ENCODE results near the gene RPS6KA3. TPM values are rescaled to one million over a fixed set of nuclear protein-coding genes. Genes with fewer than 3 reads are reported as not detected.
"Not testable (repeated sequence)": the region's sequence is repeated elsewhere in the genome, so short reads cannot be mapped to it uniquely, and the experiment has no call there.

RPS6KA3 gene
- polyA plus RNA-seq, 1 of the 3 experiments (the other 2 are of a cell fraction): 14.3 TPM

DNA sequence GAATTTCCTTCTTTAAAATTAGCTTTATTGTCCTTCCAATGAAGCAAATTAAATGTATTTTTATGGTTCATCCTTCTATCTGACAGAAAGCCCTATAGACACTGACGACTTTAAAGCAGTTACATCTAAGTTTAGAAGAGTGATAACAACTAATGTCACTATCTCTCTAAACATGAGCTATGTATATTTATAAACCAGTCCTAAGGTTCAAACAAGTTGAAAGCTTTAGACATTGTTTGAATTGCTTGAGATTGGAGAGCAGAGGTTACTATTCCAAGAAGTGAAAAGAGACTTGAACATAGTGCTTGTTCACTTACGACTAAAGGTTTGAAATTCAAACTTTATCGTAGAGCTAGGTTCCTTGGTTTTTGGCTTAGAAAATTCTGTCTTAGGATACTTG lies 94.8 kb downstream of the RPS6KA3 start:
- no peak overlapping the region for H3K9ac ChIP-seq
- no peaks in the 10 kb centered on the region for H3K27me3 ChIP-seq (ENCODE audit: insufficient read depth)
- H3F3A ChIP-seq (replicated peaks; ENCODE audit: insufficient read depth): no peaks in the 10 kb centered on the region
- peaks cover 33 to 34% of the 10 kb centered on the region in 2 experiments for H3K36me3 ChIP-seq (replicated peaks in 1 of 2; ENCODE audit: control insufficient read depth in 1 of 2, insufficient read depth in 2 of 2, low read length in 1 of 2)
- no peak overlapping the region for H2AFZ ChIP-seq (ENCODE audit: low read depth)
- H3K4me3 ChIP-seq (ENCODE audit: low read depth in 2 of 2, low read length in 1 of 2): no peak overlapping the region
- no peaks in the 10 kb centered on the region for H3K9me2 ChIP-seq
- H4K20me1 ChIP-seq (ENCODE audit: insufficient read depth): no peaks in the 10 kb centered on the region
- WGBS (ENCODE audit: low lambda C conversion rate): 51% methylated on average over 3 of the region's 3 CpGs
- no peak overlapping the region for H3K4me2 ChIP-seq
- no peak for TF ChIP-seq FOXJ3 (CRISPR knock-in tag; IDR thresholded peaks at IDR 0.05)
- TF ChIP-seq, protein P1, sequence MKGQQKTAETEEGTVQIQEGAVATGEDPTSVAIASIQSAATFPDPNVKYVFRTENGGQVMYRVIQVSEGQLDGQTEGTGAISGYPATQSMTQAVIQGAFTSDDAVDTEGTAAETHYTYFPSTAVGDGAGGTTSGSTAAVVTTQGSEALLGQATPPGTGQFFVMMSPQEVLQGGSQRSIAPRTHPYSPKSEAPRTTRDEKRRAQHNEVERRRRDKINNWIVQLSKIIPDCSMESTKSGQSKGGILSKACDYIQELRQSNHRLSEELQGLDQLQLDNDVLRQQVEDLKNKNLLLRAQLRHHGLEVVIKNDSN (IDR thresholded peaks at IDR 0.05; ENCODE audit: borderline replicate concordance, low read depth): no peak
- no peak for TF ChIP-seq TAF1 (IDR thresholded peaks at IDR 0.05; ENCODE audit: borderline replicate concordance, low read depth, low read length)
- no peak for TF ChIP-seq SIN3A (IDR thresholded peaks at IDR 0.05; ENCODE audit: borderline replicate concordance, low read depth, low read length)
- no peak for TF ChIP-seq ELF1 (IDR thresholded peaks at IDR 0.05)
- no peak for TF ChIP-seq RAD21 (IDR thresholded peaks at IDR 0.05; ENCODE audit: low read length)
- TF ChIP-seq, protein P2, sequence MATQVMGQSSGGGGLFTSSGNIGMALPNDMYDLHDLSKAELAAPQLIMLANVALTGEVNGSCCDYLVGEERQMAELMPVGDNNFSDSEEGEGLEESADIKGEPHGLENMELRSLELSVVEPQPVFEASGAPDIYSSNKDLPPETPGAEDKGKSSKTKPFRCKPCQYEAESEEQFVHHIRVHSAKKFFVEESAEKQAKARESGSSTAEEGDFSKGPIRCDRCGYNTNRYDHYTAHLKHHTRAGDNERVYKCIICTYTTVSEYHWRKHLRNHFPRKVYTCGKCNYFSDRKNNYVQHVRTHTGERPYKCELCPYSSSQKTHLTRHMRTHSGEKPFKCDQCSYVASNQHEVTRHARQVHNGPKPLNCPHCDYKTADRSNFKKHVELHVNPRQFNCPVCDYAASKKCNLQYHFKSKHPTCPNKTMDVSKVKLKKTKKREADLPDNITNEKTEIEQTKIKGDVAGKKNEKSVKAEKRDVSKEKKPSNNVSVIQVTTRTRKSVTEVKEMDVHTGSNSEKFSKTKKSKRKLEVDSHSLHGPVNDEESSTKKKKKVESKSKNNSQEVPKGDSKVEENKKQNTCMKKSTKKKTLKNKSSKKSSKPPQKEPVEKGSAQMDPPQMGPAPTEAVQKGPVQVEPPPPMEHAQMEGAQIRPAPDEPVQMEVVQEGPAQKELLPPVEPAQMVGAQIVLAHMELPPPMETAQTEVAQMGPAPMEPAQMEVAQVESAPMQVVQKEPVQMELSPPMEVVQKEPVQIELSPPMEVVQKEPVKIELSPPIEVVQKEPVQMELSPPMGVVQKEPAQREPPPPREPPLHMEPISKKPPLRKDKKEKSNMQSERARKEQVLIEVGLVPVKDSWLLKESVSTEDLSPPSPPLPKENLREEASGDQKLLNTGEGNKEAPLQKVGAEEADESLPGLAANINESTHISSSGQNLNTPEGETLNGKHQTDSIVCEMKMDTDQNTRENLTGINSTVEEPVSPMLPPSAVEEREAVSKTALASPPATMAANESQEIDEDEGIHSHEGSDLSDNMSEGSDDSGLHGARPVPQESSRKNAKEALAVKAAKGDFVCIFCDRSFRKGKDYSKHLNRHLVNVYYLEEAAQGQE (IDR thresholded peaks at IDR 0.05; ENCODE audit: low read depth, low read length): no peak
- no peak for TF ChIP-seq NRF1 (IDR thresholded peaks at IDR 0.05; ENCODE audit: low read depth, low read length)
- TF ChIP-seq, protein P3, sequence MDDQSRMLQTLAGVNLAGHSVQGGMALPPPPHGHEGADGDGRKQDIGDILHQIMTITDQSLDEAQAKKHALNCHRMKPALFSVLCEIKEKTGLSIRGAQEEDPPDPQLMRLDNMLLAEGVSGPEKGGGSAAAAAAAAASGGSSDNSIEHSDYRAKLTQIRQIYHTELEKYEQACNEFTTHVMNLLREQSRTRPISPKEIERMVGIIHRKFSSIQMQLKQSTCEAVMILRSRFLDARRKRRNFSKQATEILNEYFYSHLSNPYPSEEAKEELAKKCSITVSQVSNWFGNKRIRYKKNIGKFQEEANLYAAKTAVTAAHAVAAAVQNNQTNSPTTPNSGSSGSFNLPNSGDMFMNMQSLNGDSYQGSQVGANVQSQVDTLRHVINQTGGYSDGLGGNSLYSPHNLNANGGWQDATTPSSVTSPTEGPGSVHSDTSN (IDR thresholded peaks at IDR 0.05): no peak
- no peak for TF ChIP-seq EZH2phosphoT487 (IDR thresholded peaks at IDR 0.05; ENCODE audit: borderline replicate concordance, low read depth)
- TF ChIP-seq MEF2A (IDR thresholded peaks at IDR 0.05; ENCODE audit: borderline replicate concordance, low read depth): no peak
- no peak for TF ChIP-seq POLR2AphosphoS5 (IDR thresholded peaks at IDR 0.05; ENCODE audit: low read depth, low read length)
- TF ChIP-seq RFX5 (IDR thresholded peaks at IDR 0.05; ENCODE audit: low read length): no peak
- no peak for TF ChIP-seq GABPA (IDR thresholded peaks at IDR 0.05; ENCODE audit: low read depth)
- no peak for TF ChIP-seq FOXM1 (IDR thresholded peaks at IDR 0.05; ENCODE audit: low read depth)
- no peaks in the 10 kb centered on the region for H3K4me1 ChIP-seq (ENCODE audit: control insufficient read depth in 1 of 2, insufficient read depth in 2 of 2, low read depth in 1 of 2, low read length in 1 of 2)
- CTCF ChIA-PET: no interaction called here
- H3K27ac ChIP-seq (ENCODE audit: low read depth in 2 of 2, low read length in 1 of 2): no peak overlapping the region
- no peaks in the 10 kb centered on the region for H3K79me2 ChIP-seq (ENCODE audit: insufficient read depth)
- POLR2A ChIA-PET: no interaction called here
- DNase-seq: no peak
- no peaks in the 10 kb centered on the region for H3K9me3 ChIP-seq

DNA sequence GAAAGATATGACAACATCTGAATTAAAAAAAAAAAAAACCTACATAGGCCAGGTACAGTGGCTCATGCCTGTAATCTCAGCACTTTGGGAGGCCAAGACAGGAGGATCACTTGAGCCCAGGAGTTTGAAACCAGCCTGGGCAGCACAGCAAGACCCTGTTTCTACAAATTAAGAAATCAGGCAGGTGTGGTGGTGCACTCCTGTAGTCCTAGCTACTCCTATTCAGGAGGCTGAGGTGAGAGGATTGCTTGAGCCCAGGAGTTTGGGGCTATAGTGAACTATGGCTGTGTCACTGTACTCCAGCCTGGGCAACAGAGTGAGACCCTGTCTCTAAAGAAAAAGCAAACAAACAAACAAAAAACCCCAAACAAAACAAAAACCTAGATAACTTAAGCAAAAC lies 104.2 kb downstream of the RPS6KA3 start:
- H3K4me3 ChIP-seq (ENCODE audit: low read depth in 2 of 2, low read length in 1 of 2); H3K4me1 ChIP-seq (ENCODE audit: control insufficient read depth in 1 of 2, insufficient read depth in 2 of 2, low read depth in 1 of 2, low read length in 1 of 2); H3K4me2 ChIP-seq; H2AFZ ChIP-seq (ENCODE audit: low read depth); H3K27ac ChIP-seq (ENCODE audit: low read depth in 2 of 2, low read length in 1 of 2); POLR2A ChIA-PET; H3K9me3 ChIP-seq; H3K9me2 ChIP-seq; H3K79me2 ChIP-seq (ENCODE audit: insufficient read depth); DNase-seq; CTCF ChIA-PET; H3K9ac ChIP-seq; H3K27me3 ChIP-seq (ENCODE audit: insufficient read depth); H3F3A ChIP-seq (replicated peaks; ENCODE audit: insufficient read depth); H4K20me1 ChIP-seq (ENCODE audit: insufficient read depth): not testable (repeated sequence)
- H3K36me3 ChIP-seq (replicated peaks in 1 of 2; ENCODE audit: control insufficient read depth in 1 of 2, insufficient read depth in 2 of 2, low read length in 1 of 2): peaks cover 11 to 26% of the 10 kb centered on the region in 2 experiments

Measured in SK-N-SH (cell line).